ENCODE results near the gene TAGAP.

DNA sequence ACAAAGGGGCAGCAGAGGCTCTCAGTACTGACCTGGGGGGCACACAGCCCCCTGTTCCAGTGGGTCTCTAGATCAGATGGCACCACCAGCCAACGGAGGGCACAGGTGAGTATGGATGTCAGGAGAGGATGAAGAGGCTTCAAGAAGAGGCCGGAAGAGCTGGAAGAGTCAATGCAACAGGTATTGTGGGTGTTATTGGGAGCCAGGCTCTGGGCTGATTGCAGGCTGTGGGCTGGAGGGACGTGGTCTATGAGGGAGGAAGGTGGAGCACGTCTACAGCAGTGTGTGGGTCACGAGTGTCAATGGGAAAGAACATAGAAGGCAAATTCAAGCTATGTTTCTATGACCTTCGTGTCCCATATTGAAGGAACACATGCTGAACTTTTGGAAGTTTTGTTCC, 18.8 kb upstream of the TAGAP start:
- TF ChIP-seq CTCF (IDR thresholded peaks at IDR 0.05; ENCODE audit: low read depth, low read length, poor library complexity, severe bottlenecking): no peak
- no peak for TF ChIP-seq EZH2phosphoT487 (IDR thresholded peaks at IDR 0.05; ENCODE audit: borderline replicate concordance, low read length)

Measured in DOHH2 (cell line).